Cortex of kidney (tissue), 1 donor: ENCODE measurements around the gene AMPD1.

Source experiments
- DNase-seq: peaks from one replicate; lab custom pipeline; 2025; lab: John Stamatoyannopoulos, UW

AMPD1 gene

GRCh38 chr1:114638910-114639309 is 56.4 kb downstream of the AMPD1 start:
- no peak for DNase-seq

- no peak for DNase-seq
Observed at GRCh38 chr1:114632427-114632826, 62.9 kb downstream of the AMPD1 start.

GRCh38 chr1:114627107-114627506 is 68.2 kb downstream of the AMPD1 start:
- no peak for DNase-seq

- no peak for DNase-seq
Observed at GRCh38 chr1:114623364-114623763, 72.0 kb downstream of the AMPD1 start.
